HG03442 (cell line): ENCODE measurements around the gene CYP4V2.

ENCODE experiments used
- ATAC-seq: cut with Tn5 transposase; IDR thresholded peaks from one replicate; pipeline ENCODE4 v1.9.1; 2021; ENCODE audit warnings: mild to moderate bottlenecking, moderate library complexity; ENCODE audit not compliant: unreplicated experiment

CYP4V2 gene

GRCh38 chr4:186188107-186188506 lies 3.3 kb upstream of the CYP4V2 start:
- ATAC-seq: no peak

- ATAC-seq: no peak
Observed at GRCh38 chr4:186189656-186190055, 1.7 kb upstream of the CYP4V2 start.

- peak; percentile 26 for ATAC-seq
Observed at GRCh38 chr4:186190581-186191199, 677 bp upstream of the CYP4V2 start.

GRCh38 chr4:186192066-186192612 lies 772 bp downstream of the CYP4V2 start:
- ATAC-seq: no peak

- no peak for ATAC-seq
Observed at GRCh38 chr4:186193851-186194250, 2.5 kb downstream of the CYP4V2 start.

- no peak for ATAC-seq
Observed at GRCh38 chr4:186196063-186196462, 4.7 kb downstream of the CYP4V2 start.

GRCh38 chr4:186200516-186200915 lies 9.1 kb downstream of the CYP4V2 start:
- no peak for ATAC-seq

GRCh38 chr4:186201010-186201409 lies 9.6 kb downstream of the CYP4V2 start:
- no peak for ATAC-seq

- ATAC-seq: peak; percentile 100
Observed at GRCh38 chr4:186201535-186202230, 10.3 kb downstream of the CYP4V2 start.

- no peak for ATAC-seq
Observed at GRCh38 chr4:186202490-186203140, 11.2 kb downstream of the CYP4V2 start.

GRCh38 chr4:186203406-186203805 lies 12.0 kb downstream of the CYP4V2 start:
- no peak for ATAC-seq

GRCh38 chr4:186204103-186204559 lies 12.8 kb downstream of the CYP4V2 start:
- ATAC-seq: no peak

GRCh38 chr4:186204686-186205085 lies 13.3 kb downstream of the CYP4V2 start:
- ATAC-seq: no peak

- no peak for ATAC-seq
Observed at GRCh38 chr4:186205156-186205555, 13.8 kb downstream of the CYP4V2 start.

- ATAC-seq: no peak
Observed at GRCh38 chr4:186216465-186217024, 25.2 kb downstream of the CYP4V2 start.

GRCh38 chr4:186217733-186218293 lies 26.4 kb downstream of the CYP4V2 start:
- ATAC-seq: no peak

GRCh38 chr4:186221624-186222023 lies 30.3 kb downstream of the CYP4V2 start:
- no peak for ATAC-seq

GRCh38 chr4:186225848-186226247 lies 34.5 kb downstream of the CYP4V2 start:
- ATAC-seq: no peak

GRCh38 chr4:186226521-186227189 lies 35.3 kb downstream of the CYP4V2 start:
- no peak for ATAC-seq

- no peak for ATAC-seq
Observed at GRCh38 chr4:186227221-186227620, 35.9 kb downstream of the CYP4V2 start, which contains the start of gene KLKB1. Gene KLKB1 (plus strand): TSS chr4:186227507. CDS start chr4:186228196, 689 bp downstream.
